ENCODE data around the gene VPS11. TPM values are rescaled to one million over a fixed set of nuclear protein-coding genes. Genes with fewer than 3 reads are reported as not detected.

The VPS11 gene
- total RNA-seq, 2 experiments from 2014 or later, result 23.3 to 32.2 TPM

DNA sequence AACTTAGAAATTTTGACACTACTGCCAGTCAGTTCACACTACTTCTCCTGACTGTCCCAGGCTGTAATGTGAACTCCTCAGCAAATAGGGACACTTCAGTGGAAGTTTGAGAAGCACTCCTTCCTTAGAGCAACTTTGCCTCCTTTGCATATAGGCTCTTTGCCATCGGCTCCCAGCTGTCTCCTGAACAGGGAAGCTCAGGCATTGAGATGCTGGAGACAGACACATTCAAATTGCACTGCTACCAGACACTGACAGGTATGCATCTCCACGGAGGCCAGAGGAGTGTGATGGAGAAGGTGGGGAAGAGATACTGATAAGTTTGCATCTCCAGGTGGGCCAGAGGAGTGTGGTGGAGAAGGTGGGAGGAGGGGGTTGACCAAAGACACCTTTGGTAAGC, 47.6 kb upstream of the VPS11 start:
- peak overlapping the region; percentile 81 for H3K4me3 ChIP-seq (ENCODE audit: low read depth, low read length, poor library complexity, severe bottlenecking)
- DNase-seq (ENCODE audit: low spot score), result no peak
- H4K20me1 ChIP-seq (ENCODE audit: insufficient read depth, low read length), result peaks cover 29% of the 10 kb centered on the region; the same call in 1 of the 2 replicates
- TF ChIP-seq EZH2phosphoT487 (IDR thresholded peaks at IDR 0.05; ENCODE audit: borderline replicate concordance, low read depth, low read length) (no peak), CTCF (conservative IDR thresholded peaks at IDR 0.05; ENCODE audit: low read length) (no peak)
- H3K27ac ChIP-seq (ENCODE audit: low read depth, low read length, poor library complexity, severe bottlenecking), result no peak overlapping the region
- peak overlapping the region; percentile 84 for H3K4me2 ChIP-seq (ENCODE audit: low read length)
- POLR2A ChIA-PET, result interaction anchor here (1.2 kb wide), 1 partner anchor 22 kb away, joined by 3 read pairs; the partner anchor contains the start of gene CENATAC
- H3K9me2 ChIP-seq (ENCODE audit: insufficient read depth, low read length), result no peaks in the 10 kb centered on the region
- H2AFZ ChIP-seq (ENCODE audit: low read length), result no peak overlapping the region
- H3K4me1 ChIP-seq (ENCODE audit: insufficient read depth, low read length, poor library complexity, severe bottlenecking), result peaks cover 29% of the 10 kb centered on the region
- H3K9me3 ChIP-seq (ENCODE audit: low read length), result no peaks in the 10 kb centered on the region
- H3K79me2 ChIP-seq (ENCODE audit: insufficient read depth, low read depth, low read length), result peaks cover 70% of the 10 kb centered on the region
- BruUV-seq (replicated peaks), result no TSS peak
- CTCF ChIA-PET (ENCODE audit: unreplicated experiment), result no interaction called here
- peaks cover 82% of the 10 kb centered on the region for H3K36me3 ChIP-seq (ENCODE audit: insufficient read depth, low read length)
- intact Hi-C loops (cut with micrococcal nuclease; ENCODE audit: unreplicated experiment), result loop anchor here (2.0 kb wide), 2 partner anchors 75 to 83 kb away; a partner anchor contains a TSS

DNA sequence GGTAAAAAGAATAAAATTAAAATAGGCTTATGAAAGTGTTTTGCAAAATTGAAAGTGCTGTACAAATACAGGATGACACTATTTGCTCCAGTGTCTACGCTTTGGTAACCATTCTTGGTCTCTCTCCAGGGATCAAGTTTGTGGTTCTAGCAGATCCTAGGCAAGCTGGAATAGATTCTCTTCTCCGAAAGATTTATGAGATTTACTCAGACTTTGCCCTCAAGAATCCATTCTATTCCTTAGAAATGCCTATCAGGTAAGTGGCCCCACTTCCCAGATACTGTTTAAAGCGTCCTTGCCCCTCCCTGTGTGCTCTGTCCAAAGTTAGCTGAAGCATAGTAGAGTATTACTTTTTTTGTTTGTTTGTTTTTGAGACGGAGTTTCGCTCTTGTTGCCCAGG, 46.0 kb upstream of the VPS11 start:
- Histone ChIP-seq H3K4me2 (ENCODE audit: low read length) (peak overlapping the region; percentile 13; the same call in 1 of the 2 replicates), H3K79me2 (ENCODE audit: insufficient read depth, low read depth, low read length) (peaks cover 53% of the 10 kb centered on the region), H3K4me1 (ENCODE audit: insufficient read depth, low read length, poor library complexity, severe bottlenecking) (peaks cover 20% of the 10 kb centered on the region), H3K27ac (ENCODE audit: low read depth, low read length, poor library complexity, severe bottlenecking) (no peak overlapping the region), H3K9me3 (ENCODE audit: low read length) (no peaks in the 10 kb centered on the region), H4K20me1 (ENCODE audit: insufficient read depth, low read length) (peaks cover 22% of the 10 kb centered on the region; the same call in 1 of the 2 replicates), H3K9me2 (ENCODE audit: insufficient read depth, low read length) (no peaks in the 10 kb centered on the region), H2AFZ (ENCODE audit: low read length) (no peak overlapping the region), H3K4me3 (ENCODE audit: low read depth, low read length, poor library complexity, severe bottlenecking) (no peak overlapping the region), H3K36me3 (ENCODE audit: insufficient read depth, low read length) (peaks cover 77% of the 10 kb centered on the region)
- ChIA-PET POLR2A (interaction anchor here (0.9 kb wide), 1 partner anchor 85 kb away, joined by 3 read pairs; the partner anchor contains the start of gene C2CD2L), CTCF (ENCODE audit: unreplicated experiment) (interaction anchor here (0.6 kb wide), 1 partner anchor 586 kb away, joined by 3 read pairs; no protein-coding TSS in a partner anchor)
- intact Hi-C loops (cut with micrococcal nuclease; ENCODE audit: unreplicated experiment), result no loop called here
- no peak for DNase-seq (ENCODE audit: low spot score)
- TSS peak; percentile 41 for BruUV-seq (replicated peaks)
- no peak for TF ChIP-seq EZH2phosphoT487 (IDR thresholded peaks at IDR 0.05; ENCODE audit: borderline replicate concordance, low read depth, low read length)
- TF ChIP-seq CTCF (conservative IDR thresholded peaks at IDR 0.05; ENCODE audit: low read length), result no peak

- Histone ChIP-seq H3K9me2 (ENCODE audit: insufficient read depth, low read length) (no peaks in the 10 kb centered on the region), H3K9me3 (ENCODE audit: low read length) (no peaks in the 10 kb centered on the region), H3K27ac (ENCODE audit: low read depth, low read length, poor library complexity, severe bottlenecking) (no peak overlapping the region), H3K4me2 (ENCODE audit: low read length) (no peak overlapping the region), H3K4me3 (ENCODE audit: low read depth, low read length, poor library complexity, severe bottlenecking) (no peak overlapping the region), H3K4me1 (ENCODE audit: insufficient read depth, low read length, poor library complexity, severe bottlenecking) (peaks cover 19% of the 10 kb centered on the region), H3K36me3 (ENCODE audit: insufficient read depth, low read length) (peaks cover 63% of the 10 kb centered on the region), H3K79me2 (ENCODE audit: insufficient read depth, low read depth, low read length) (peaks cover 37% of the 10 kb centered on the region), H4K20me1 (ENCODE audit: insufficient read depth, low read length) (peaks cover 14% of the 10 kb centered on the region; the same call in 1 of the 2 replicates), H2AFZ (ENCODE audit: low read length) (no peak overlapping the region)
- BruUV-seq (replicated peaks), result no TSS peak
- POLR2A ChIA-PET, result interaction anchor here (0.5 to 0.6 kb wide), 2 partner anchors 14 to 33 kb away, joined by 3 to 4 read pairs; no protein-coding TSS in a partner anchor
- DNase-seq (ENCODE audit: low spot score), result no peak
- intact Hi-C loops (cut with micrococcal nuclease; ENCODE audit: unreplicated experiment), result no loop called here
- TF ChIP-seq CTCF (conservative IDR thresholded peaks at IDR 0.05; ENCODE audit: low read length) (no peak), EZH2phosphoT487 (IDR thresholded peaks at IDR 0.05; ENCODE audit: borderline replicate concordance, low read depth, low read length) (no peak)
- CTCF ChIA-PET (ENCODE audit: unreplicated experiment), result no interaction called here
These were observed 43.9 kb upstream of the VPS11 start for GRCh38 chr11:119023741-119024140.

All from OCI-LY7 (cell line).